Transverse colon (tissue), 4 donors: ENCODE data around the gene TCFL5. TPM values are rescaled to one million over a fixed set of nuclear protein-coding genes. Genes with fewer than 3 reads are reported as not detected.

Experiments
- DNase-seq: peaks from one replicate; pipeline ENCODE4 v3.0.0-alpha.2; 2019
- H3K27ac ChIP-seq, 4 donors: fragments of 200-600 bp; sonication (generic); 2 replicates each; pipeline ENCODE4 v1.5.1; 2016 to 2018; ENCODE audit warnings: inconsistent platforms in 4 of 4
- H3K27me3 ChIP-seq: fragments of 200-600 bp; sonication (generic); 2 replicates; pipeline ENCODE4 v1.5.1; 2017; ENCODE audit warnings: inconsistent platforms
- H3K36me3 ChIP-seq, 4 donors: fragments of 200-600 bp; sonication (generic); 2 replicates each; pipeline ENCODE4 v1.5.1; 2017 to 2019; ENCODE audit warnings: inconsistent platforms in 4 of 4
- H3K4me1 ChIP-seq, 4 donors: fragments of 200-600 bp; sonication (generic); 2 replicates each; pipeline ENCODE4 v1.5.1; 2017 to 2020; ENCODE audit warnings: inconsistent platforms in 4 of 4
- H3K4me3 ChIP-seq, 4 donors: fragments of 200-600 bp; sonication (generic); 1 replicate in 1 of 4; 2 replicates in 3 of 4; pipeline versions ENCODE4 v1.5.1 to v1.6.1; 2017 to 2019; ENCODE audit warnings: inconsistent platforms in 4 of 4
- H3K9me3 ChIP-seq, 2 donors: fragments of 200-600 bp; sonication (generic); 2 replicates each; pipeline ENCODE4 v1.5.1; 2017 to 2019; ENCODE audit warnings: inconsistent platforms in 2 of 2
- EP300 ChIP-seq: sonication (generic); formaldehyde crosslinking; IDR thresholded peaks from one replicate; pipeline ENCODE4 v1.6.1; 2017; ENCODE audit warnings: antibody characterized with exemption, low read depth
- POLR2A ChIP-seq: fragments of 450-650 bp; IDR thresholded peaks from one replicate; pipeline ENCODE4 v1.6.1; 2016; ENCODE audit warnings: antibody characterized with exemption, mild to moderate bottlenecking, moderate library complexity
- POLR2AphosphoS5 ChIP-seq, 3 donors: sonication (generic); formaldehyde crosslinking; IDR thresholded peaks; one replicate each; pipeline ENCODE4 v1.6.1; 2016; ENCODE audit warnings: antibody characterized with exemption in 3 of 3
- WGBS, 2 donors: methylation state at CpG; one replicate each; pipeline ENCODE4 v1.1.5; 2018; ENCODE audit warnings: low coverage in 1 of 2; 5-methylcytosine and 5-hydroxymethylcytosine counted together
- in situ Hi-C, 4 donors: fragments of 200-750 bp; cut with MboI; loops; one replicate each; pipeline versions ENCODE4 v1.15.0 to v1.15.1; 2017; ENCODE audit warnings: low sequenced_read_pairs in 3 of 4, low pct_ligation_motif_present in 1 of 4, low pct_unique_long_range_greater_than_20kb in 1 of 4
- intact Hi-C: fragments of 100-400 bp; cut with DNase I; formaldehyde crosslinking; loops from one replicate; pipeline ENCODE4 v1.15.1; 2023; ENCODE audit warnings: low total_unique reads
- total RNA-seq, 4 donors: library from RNA; depleted of rRNA; stranded (reverse); fragments of >200 nt; gene quantifications; one replicate each; pipeline ENCODE4 v1.1.0, GENCODE V29; 2016
- TF ChIP-seq, protein P1 (sequence below), 5 experiments: fragments of 200-600 bp in 3 of 5; fragments of 450-650 bp in 2 of 5; sonication (generic) in 3 of 5; IDR thresholded peaks; 1 replicate in 2 of 5; 2 replicates in 3 of 5; pipeline ENCODE4 v1.5.1; 2016 to 2017; ENCODE audit warnings: antibody characterized with exemption in 5 of 5, inconsistent platforms in 3 of 5, mild to moderate bottlenecking in 2 of 5, moderate library complexity in 1 of 5

TCFL5 gene
- total RNA-seq, 4 donors from 2014 or later: 5.2 to 19.9 (median 5.9) TPM

- in situ Hi-C loops (loop anchor here in 2 of 4 donors (25.0 kb wide), 1 partner anchor 131 kb away; the partner anchor contains the start of gene BHLHE23 (in 2 of the 2)), intact Hi-C loops (no loop called here)
- WGBS, 2 donors: 94 to 96% methylated on average over 9 to 44 of the region's 45 CpGs
- Histone ChIP-seq H3K36me3 (peaks cover 0 to 13% (median 0%) of the 10 kb centered on the region in 4 donors), H3K27ac (no peak overlapping the region), H3K4me1 (peaks cover 3 to 14% (median 6%) of the 10 kb centered on the region in 4 donors), H3K4me3 (no peak overlapping the region), H3K9me3 (no peaks in the 10 kb centered on the region), H3K27me3 (no peaks in the 10 kb centered on the region)
- no peak for DNase-seq
- TF ChIP-seq EP300 (no peak), POLR2AphosphoS5 (IDR thresholded peaks at IDR 0.05) (no peak), POLR2A (no peak)
- TF ChIP-seq, protein P1, sequence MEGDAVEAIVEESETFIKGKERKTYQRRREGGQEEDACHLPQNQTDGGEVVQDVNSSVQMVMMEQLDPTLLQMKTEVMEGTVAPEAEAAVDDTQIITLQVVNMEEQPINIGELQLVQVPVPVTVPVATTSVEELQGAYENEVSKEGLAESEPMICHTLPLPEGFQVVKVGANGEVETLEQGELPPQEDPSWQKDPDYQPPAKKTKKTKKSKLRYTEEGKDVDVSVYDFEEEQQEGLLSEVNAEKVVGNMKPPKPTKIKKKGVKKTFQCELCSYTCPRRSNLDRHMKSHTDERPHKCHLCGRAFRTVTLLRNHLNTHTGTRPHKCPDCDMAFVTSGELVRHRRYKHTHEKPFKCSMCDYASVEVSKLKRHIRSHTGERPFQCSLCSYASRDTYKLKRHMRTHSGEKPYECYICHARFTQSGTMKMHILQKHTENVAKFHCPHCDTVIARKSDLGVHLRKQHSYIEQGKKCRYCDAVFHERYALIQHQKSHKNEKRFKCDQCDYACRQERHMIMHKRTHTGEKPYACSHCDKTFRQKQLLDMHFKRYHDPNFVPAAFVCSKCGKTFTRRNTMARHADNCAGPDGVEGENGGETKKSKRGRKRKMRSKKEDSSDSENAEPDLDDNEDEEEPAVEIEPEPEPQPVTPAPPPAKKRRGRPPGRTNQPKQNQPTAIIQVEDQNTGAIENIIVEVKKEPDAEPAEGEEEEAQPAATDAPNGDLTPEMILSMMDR (IDR thresholded peaks at IDR 0.05): no peak
These were observed 19.5 kb upstream of the TCFL5 start for GRCh38 chr20:62880935-62881661.

DNA sequence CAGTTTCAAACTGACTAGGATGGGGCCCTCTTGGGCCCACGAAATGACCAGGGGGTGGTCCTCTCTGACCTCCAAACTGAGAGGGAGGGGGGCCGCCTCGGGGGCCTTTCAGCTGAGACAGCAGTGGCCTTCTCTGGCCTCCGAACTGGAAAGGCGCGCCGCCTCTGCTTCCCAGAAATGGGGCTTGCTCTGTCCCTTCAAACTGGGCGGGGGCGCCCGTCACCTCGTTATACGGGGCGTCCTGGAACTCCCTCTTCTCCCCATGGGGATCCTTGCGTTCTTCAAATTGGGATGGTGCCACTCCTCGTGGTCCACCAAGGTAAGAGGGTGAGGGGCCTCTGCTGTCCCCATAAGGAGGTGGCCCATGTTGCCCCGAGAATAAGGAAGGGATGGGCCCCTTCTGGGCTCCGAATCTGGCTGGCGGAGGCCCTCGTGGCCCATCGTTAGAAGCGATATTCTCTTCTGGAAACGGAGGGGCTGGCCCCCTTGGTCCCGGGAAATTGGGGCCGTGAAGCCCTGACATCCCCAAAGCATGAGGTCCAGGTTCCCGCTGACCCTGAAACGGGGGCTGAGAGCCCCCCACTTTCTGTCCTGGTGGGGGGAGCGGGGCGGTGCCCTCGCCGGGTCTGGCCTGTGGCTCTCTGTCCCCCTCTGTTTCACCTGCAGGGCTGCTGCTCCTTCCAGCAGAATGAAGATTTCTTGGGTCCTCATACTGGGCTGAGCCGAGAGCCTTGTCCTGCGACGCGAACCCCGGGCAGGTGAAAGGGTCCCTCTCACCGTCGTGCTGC is 18.7 kb upstream of the TCFL5 start:
- H3K27me3 ChIP-seq: no peaks in the 10 kb centered on the region
- no peak overlapping the region for H3K27ac ChIP-seq
- TF ChIP-seq POLR2A (no peak), POLR2AphosphoS5 (IDR thresholded peaks at IDR 0.05) (no peak), EP300 (no peak)
- TF ChIP-seq, protein P1 (IDR thresholded peaks at IDR 0.05): no peak
- peaks cover 8 to 20% (median 10%) of the 10 kb centered on the region in 4 donors for H3K4me1 ChIP-seq
- H3K9me3 ChIP-seq: no peaks in the 10 kb centered on the region
- DNase-seq: no peak
- intact Hi-C loops: no loop called here
- H3K36me3 ChIP-seq: peaks cover 0 to 13% (median 0%) of the 10 kb centered on the region in 4 donors
- in situ Hi-C loops: loop anchor here in 2 of 4 donors (25.0 kb wide), 1 partner anchor 132 kb away; the partner anchor contains the start of gene BHLHE23 (in 2 of the 2)
- H3K4me3 ChIP-seq: no peak overlapping the region
- WGBS, 2 donors: 89% methylated on average over 37 of the region's 37 CpGs; no CpG with 5 or more reads in 1 of the 2 donors

GRCh38 chr20:62879275-62880146 is 17.9 kb upstream of the TCFL5 start:
- in situ Hi-C loops (loop anchor here in 2 of 4 donors (25.0 kb wide), 1 partner anchor 133 kb away; the partner anchor contains the start of gene BHLHE23 (in 2 of the 2)), intact Hi-C loops (no loop called here)

More at GRCh38 chr20:62879275-62880146, 17.9 kb upstream of the TCFL5 start:
- 91% methylated on average over 79 of the region's 80 CpGs; no CpG with 5 or more reads in 1 of the 2 donors for WGBS, 2 donors
- DNase-seq: no peak
- Histone ChIP-seq H3K4me3 (no peak overlapping the region), H3K9me3 (no peaks in the 10 kb centered on the region), H3K27ac (no peak overlapping the region), H3K27me3 (no peaks in the 10 kb centered on the region), H3K36me3 (peaks cover 0 to 13% (median 0%) of the 10 kb centered on the region in 4 donors), H3K4me1 (peaks cover 8 to 20% (median 10%) of the 10 kb centered on the region in 4 donors)
- TF ChIP-seq EP300 (no peak), POLR2A (no peak), POLR2AphosphoS5 (IDR thresholded peaks at IDR 0.05) (no peak)
- TF ChIP-seq, protein P1 (IDR thresholded peaks at IDR 0.05): no peak
